GM10248 (cell line): ENCODE results near the gene MOK.

ENCODE experiments used
- CTCF ChIA-PET: fragments of 300-600 bp; sonication (Branson Sonifier 250); formaldehyde crosslinking; extraction: SDS; loops from one replicate; lab custom pipeline; 2021; ENCODE audit warnings: antibody characterized with exemption; lab: Yijun Ruan, JAX
- POLR2A ChIA-PET: fragments of 350-650 bp; sonication (Branson Sonifier 250); formaldehyde crosslinking; extraction: SDS; loops from one replicate; lab custom pipeline; 2020; ENCODE audit warnings: antibody characterized with exemption; lab: Yijun Ruan, JAX
- DNase-seq: peaks from one replicate; pipeline ENCODE4 v3.0.0; 2012; ENCODE audit errors: extremely low spot score
- CTCF ChIP-seq: IDR thresholded peaks from 2 replicates; pipeline ENCODE4 v1.5.1; 2012; ENCODE audit warnings: mild to moderate bottlenecking, low read depth; ENCODE audit errors: extremely low read depth, missing control alignments, control extremely low read depth

MOK gene

GRCh38 chr14:102236026-102236425 is 68.9 kb downstream of the MOK start:
- POLR2A ChIA-PET, result no interaction called here
- DNase-seq, result no peak
- CTCF ChIA-PET, result interaction anchor here (1.2 to 2.1 kb wide), 6 partner anchors 13 to 89 kb away, joined by 3 to 7 read pairs (median 3); no protein-coding TSS in a partner anchor
- no peak for TF ChIP-seq CTCF

GRCh38 chr14:102235275-102235897 is 69.6 kb downstream of the MOK start:
- DNase-seq, result peak; percentile 88
- ChIA-PET CTCF (interaction anchor here (1.7 to 2.1 kb wide), 2 partner anchors 14 to 79 kb away, joined by 5 to 7 read pairs; no protein-coding TSS in a partner anchor), POLR2A (no interaction called here)
- TF ChIP-seq CTCF, result peak; percentile 86

DNA sequence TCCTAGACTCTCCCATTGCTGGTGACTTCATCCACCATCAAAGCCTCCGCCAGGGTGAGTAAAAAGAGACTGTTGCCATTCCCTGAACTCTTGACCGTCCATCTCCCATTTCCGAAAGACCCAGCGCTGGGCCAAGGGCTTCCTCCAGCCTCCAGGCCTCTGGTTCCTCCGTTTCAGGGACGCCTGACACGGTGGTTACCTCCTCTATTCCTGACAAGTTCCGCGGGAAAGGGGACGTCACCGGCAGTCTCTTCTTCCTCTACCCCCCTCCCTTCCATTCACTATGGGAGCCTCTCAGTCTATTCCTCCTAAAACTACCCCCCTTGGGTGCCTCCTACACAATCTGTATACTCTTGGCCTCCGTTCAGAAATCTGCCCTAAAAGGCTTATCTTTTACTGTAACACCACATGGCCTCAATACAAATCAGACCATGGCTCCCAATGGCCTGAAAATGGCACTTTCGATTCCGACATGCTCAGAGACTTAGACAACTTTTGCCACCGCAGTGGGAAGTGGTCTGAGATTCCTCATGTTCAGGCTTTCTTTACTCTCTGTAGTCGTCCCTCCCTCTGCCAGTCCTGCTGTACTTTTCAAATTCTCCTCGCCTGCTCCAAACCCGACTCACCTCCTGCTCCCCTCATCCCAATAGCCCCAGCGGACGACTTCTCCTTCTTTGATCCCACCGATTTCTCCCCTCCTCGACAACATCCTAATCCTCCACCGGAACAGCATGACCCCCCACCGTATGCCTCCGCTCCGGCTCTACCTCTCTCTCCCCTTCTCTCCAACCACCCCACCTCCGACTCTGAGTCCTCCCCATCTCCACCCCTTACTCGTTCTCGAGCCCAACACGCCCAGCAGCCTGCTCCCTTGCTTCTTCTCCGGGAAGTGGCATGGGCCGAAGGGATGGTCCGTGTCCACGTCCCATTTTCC is 70.4 kb downstream of the MOK start:
- ChIA-PET CTCF (interaction anchor here (1.2 to 1.7 kb wide), 2 partner anchors 13 to 79 kb away, joined by 3 to 7 read pairs; no protein-coding TSS in a partner anchor), POLR2A (no interaction called here)
- no peak for TF ChIP-seq CTCF
- DNase-seq, result no peak

DNA sequence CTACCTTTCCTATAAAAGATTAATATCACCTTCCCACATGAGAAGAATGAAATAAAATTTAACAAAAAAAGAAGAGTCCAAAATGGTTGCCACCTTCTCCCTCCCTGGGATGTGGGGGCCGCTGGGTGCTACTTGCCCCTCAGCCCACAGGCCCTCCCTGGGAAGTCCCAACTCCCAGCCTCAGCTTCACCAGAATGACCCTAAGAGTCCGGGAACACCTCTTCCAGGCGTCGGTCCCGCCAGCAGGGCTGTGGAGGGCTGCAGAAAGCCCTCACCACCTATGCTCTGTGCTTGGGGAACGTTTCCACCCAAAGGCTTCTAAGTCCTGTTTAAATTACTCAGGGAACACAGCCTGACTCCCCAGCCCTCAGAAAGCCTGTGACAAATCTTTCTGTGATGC is 71.9 kb downstream of the MOK start:
- ChIA-PET CTCF (interaction anchor here (1.2 to 1.9 kb wide), 2 partner anchors 11 to 81 kb away, joined by 3 to 10 read pairs; no protein-coding TSS in a partner anchor), POLR2A (no interaction called here)
- DNase-seq, result no peak
- no peak for TF ChIP-seq CTCF

- ChIA-PET CTCF (interaction anchor here (1.9 kb wide), 1 partner anchor 82 kb away, joined by 10 read pairs; no protein-coding TSS in a partner anchor), POLR2A (no interaction called here)
- TF ChIP-seq CTCF, result no peak
- DNase-seq, result no peak
Observed at GRCh38 chr14:102232348-102232625, 72.7 kb downstream of the MOK start.
